Measurements from ENCODE around the gene HES4. TPM values are rescaled to one million over a fixed set of nuclear protein-coding genes. Genes with fewer than 3 reads are reported as not detected.
A peak's percentile ranks its signal among the peaks of the same experiment; 100 is the strongest.

HES4 gene
- total RNA-seq, 1 donor from 2014 or later: 137 TPM

DNA sequence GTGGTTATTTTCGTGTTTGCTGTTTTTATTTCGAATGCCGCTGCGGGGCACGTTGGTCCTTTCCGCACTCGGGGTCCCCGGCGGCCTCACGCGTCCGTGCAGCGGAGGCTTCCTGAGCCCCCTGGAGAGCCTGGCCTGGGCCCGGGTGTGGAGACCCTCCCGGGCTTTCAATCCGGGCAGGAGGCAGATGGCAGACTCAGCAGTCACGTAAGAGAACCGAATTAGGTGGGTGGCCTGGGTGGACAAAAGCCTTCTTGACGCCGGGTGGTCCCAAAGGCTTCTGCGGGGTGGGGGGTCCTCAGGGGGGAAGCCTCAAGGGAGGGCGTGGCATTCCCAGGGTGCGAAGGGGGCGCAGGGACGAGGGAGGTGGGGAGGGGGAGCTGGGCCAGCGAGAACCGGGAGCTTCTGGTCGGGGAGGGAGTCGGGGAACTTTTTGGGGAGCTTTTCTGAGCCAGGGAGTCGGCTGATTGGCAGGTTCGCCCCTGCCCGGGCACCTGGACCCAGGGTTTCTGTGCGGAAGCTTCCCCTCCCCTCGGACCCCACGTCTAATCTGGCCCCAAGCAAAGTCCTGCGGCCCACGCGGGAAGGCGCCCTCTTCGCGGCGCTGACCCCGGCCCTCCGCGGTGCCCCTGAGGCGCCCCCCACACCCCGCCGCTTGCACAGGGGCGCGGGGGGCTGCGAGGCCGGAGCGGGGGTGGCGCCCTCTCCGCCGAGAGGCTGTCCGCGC, 1.3 kb upstream of the HES4 start:
- peak overlapping the region; percentile 99 for H3K27ac Mint-ChIP-seq (ENCODE audit: unreplicated experiment)
- peak overlapping the region; percentile 91 for H3K4me3 Mint-ChIP-seq (ENCODE audit: unreplicated experiment)
- peaks cover 29% of the 10 kb centered on the region for H3K4me1 Mint-ChIP-seq (ENCODE audit: low read depth)
- TF ChIP-seq, protein P1, sequence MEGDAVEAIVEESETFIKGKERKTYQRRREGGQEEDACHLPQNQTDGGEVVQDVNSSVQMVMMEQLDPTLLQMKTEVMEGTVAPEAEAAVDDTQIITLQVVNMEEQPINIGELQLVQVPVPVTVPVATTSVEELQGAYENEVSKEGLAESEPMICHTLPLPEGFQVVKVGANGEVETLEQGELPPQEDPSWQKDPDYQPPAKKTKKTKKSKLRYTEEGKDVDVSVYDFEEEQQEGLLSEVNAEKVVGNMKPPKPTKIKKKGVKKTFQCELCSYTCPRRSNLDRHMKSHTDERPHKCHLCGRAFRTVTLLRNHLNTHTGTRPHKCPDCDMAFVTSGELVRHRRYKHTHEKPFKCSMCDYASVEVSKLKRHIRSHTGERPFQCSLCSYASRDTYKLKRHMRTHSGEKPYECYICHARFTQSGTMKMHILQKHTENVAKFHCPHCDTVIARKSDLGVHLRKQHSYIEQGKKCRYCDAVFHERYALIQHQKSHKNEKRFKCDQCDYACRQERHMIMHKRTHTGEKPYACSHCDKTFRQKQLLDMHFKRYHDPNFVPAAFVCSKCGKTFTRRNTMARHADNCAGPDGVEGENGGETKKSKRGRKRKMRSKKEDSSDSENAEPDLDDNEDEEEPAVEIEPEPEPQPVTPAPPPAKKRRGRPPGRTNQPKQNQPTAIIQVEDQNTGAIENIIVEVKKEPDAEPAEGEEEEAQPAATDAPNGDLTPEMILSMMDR (IDR thresholded peaks at IDR 0.05): no peak
- peaks cover 4% of the 10 kb centered on the region for H3K36me3 Mint-ChIP-seq (ENCODE audit: low read depth)
- no peaks in the 10 kb centered on the region for H3K27me3 Mint-ChIP-seq (ENCODE audit: low read depth)
- no peak for DNase-seq (ENCODE audit: low spot score)
- H3K9me3 Mint-ChIP-seq (ENCODE audit: low read depth): no peaks in the 10 kb centered on the region

GRCh38 chr1:1000357-1001056, 610 bp upstream of the HES4 start:
- TF ChIP-seq, protein P1 (IDR thresholded peaks at IDR 0.05): no peak
- peaks cover 29% of the 10 kb centered on the region for H3K4me1 Mint-ChIP-seq (ENCODE audit: low read depth)
- no peaks in the 10 kb centered on the region for H3K27me3 Mint-ChIP-seq (ENCODE audit: low read depth)
- no peaks in the 10 kb centered on the region for H3K9me3 Mint-ChIP-seq (ENCODE audit: low read depth)
- peak overlapping the region; percentile 91 for H3K4me3 Mint-ChIP-seq (ENCODE audit: unreplicated experiment)
- H3K27ac Mint-ChIP-seq (ENCODE audit: unreplicated experiment): peak overlapping the region; percentile 99
- peak; percentile 97 for DNase-seq (ENCODE audit: low spot score)
- peaks cover 4% of the 10 kb centered on the region for H3K36me3 Mint-ChIP-seq (ENCODE audit: low read depth)

DNA sequence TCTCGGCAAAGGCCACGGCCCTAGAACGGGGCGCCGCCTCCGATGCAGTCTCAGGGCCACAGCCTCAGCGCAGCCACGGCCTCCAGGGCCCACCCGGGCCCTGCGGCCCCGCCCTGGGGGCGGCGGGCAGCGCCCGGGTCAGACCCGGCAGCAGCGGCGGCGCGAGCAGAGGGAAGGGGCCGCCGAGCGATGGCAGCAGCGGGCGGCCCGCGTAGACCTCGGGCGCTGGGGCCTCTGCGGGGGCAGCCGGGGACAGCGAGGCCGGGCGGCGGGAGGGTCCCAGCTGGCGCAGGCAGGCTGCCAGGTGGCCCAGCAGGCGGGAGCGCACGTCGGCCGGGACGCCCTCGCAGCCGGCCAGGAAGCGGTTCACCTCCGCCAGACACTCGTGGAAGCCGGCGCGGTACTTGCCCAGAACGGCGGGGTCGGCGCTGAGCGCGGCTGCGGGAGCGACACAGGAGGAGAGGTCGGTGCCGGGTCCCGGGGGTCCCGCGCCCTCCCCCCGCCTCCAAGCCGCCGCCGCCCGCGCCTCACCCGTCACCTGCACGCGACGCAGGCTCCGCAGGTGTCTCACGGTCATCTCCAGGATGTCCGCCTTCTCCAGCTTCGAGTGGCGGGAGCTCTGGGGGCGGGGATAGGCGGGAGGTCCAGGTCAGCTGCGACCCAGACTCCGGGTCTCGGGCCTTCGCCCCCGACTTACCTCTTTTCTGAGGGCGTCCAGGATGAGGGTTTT, 737 bp downstream of the HES4 start:
- TF ChIP-seq, protein P1 (IDR thresholded peaks at IDR 0.05): peak; percentile 31
- no peak overlapping the region for H3K27ac Mint-ChIP-seq (ENCODE audit: unreplicated experiment)
- H3K27me3 Mint-ChIP-seq (ENCODE audit: low read depth): no peaks in the 10 kb centered on the region
- H3K9me3 Mint-ChIP-seq (ENCODE audit: low read depth): no peaks in the 10 kb centered on the region
- peaks cover 17% of the 10 kb centered on the region for H3K4me1 Mint-ChIP-seq (ENCODE audit: low read depth)
- no peak for DNase-seq (ENCODE audit: low spot score)
- H3K36me3 Mint-ChIP-seq (ENCODE audit: low read depth): no peaks in the 10 kb centered on the region
- peak overlapping the region; percentile 72 for H3K4me3 Mint-ChIP-seq (ENCODE audit: unreplicated experiment)

DNA sequence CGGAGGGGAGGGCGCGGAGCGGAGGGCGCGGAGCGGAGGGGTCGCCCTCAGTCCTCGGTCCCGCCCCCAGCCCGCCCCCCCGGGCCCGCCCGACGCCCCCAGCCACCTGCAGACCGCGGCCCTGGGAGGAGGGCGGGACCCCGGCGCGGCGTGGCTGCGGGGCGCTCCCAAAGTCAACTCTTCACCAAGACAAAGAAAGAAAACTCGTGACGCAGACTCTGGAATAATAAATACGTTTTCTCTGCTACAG, 1.2 kb downstream of the HES4 start:
- DNase-seq (ENCODE audit: low spot score): no peak
- peak overlapping the region; percentile 72 for H3K4me3 Mint-ChIP-seq (ENCODE audit: unreplicated experiment)
- H3K4me1 Mint-ChIP-seq (ENCODE audit: low read depth): peaks cover 17% of the 10 kb centered on the region
- TF ChIP-seq, protein P1 (IDR thresholded peaks at IDR 0.05): no peak
- no peaks in the 10 kb centered on the region for H3K9me3 Mint-ChIP-seq (ENCODE audit: low read depth)
- H3K27me3 Mint-ChIP-seq (ENCODE audit: low read depth): no peaks in the 10 kb centered on the region
- peak overlapping the region; percentile 63 for H3K27ac Mint-ChIP-seq (ENCODE audit: unreplicated experiment)
- no peaks in the 10 kb centered on the region for H3K36me3 Mint-ChIP-seq (ENCODE audit: low read depth)

GRCh38 chr1:997993-998744, 1.7 kb downstream of the HES4 start:
- Mint-ChIP-seq H3K27ac (ENCODE audit: unreplicated experiment) (peak overlapping the region; percentile 63), H3K4me1 (ENCODE audit: low read depth) (peaks cover 16% of the 10 kb centered on the region), H3K4me3 (ENCODE audit: unreplicated experiment) (peak overlapping the region; percentile 72), H3K36me3 (ENCODE audit: low read depth) (no peaks in the 10 kb centered on the region), H3K9me3 (ENCODE audit: low read depth) (no peaks in the 10 kb centered on the region), H3K27me3 (ENCODE audit: low read depth) (no peaks in the 10 kb centered on the region)
- TF ChIP-seq, protein P1 (IDR thresholded peaks at IDR 0.05): no peak
- DNase-seq (ENCODE audit: low spot score): no peak
